OCI-LY7 (cell line): ENCODE results near the gene MYBPC3. TPM values are rescaled to one million over a fixed set of nuclear protein-coding genes. Genes with fewer than 3 reads are reported as not detected.

Source experiments
- BruUV-seq: library from RNA; stranded (reverse); fragments of 400-500 nt; replicated peaks from 2 replicates; lab custom pipeline; 2021; lab: Mats Ljungman, UMichigan
- CTCF ChIA-PET: fragments of 300-600 bp; sonication (Branson Sonifier 250); formaldehyde crosslinking; loops from one replicate; lab custom pipeline; 2022; ENCODE audit warnings: antibody characterized with exemption; ENCODE audit not compliant: unreplicated experiment; lab: Charles Lee
- POLR2A ChIA-PET: fragments of 300-600 bp; sonication (Branson Sonifier 250); formaldehyde crosslinking; loops from one replicate; lab custom pipeline; 2022; ENCODE audit warnings: antibody characterized with exemption; lab: Charles Lee
- DNase-seq: peaks from one replicate; pipeline ENCODE4 v3.0.0-alpha.2; 2015; ENCODE audit warnings: low spot score
- H2AFZ ChIP-seq: fragments of 200-600 bp; sonication (generic), shearing (Covaris generic); 2 replicates; pipeline ENCODE4 v1.6.1; 2014; ENCODE audit warnings: mild to moderate bottlenecking, antibody characterized with exemption, low read length, moderate library complexity
- H3K27ac ChIP-seq: fragments of 200-600 bp; sonication (generic); 2 replicates; pipeline ENCODE4 v1.5.1; 2014; ENCODE audit warnings: mixed run types, low read depth, mild to moderate bottlenecking, moderate library complexity, low read length, inconsistent platforms; ENCODE audit not compliant: poor library complexity, severe bottlenecking
- H3K36me3 ChIP-seq: fragments of 200-600 bp; sonication (generic); 2 replicates; pipeline ENCODE4 v1.6.1; 2014; ENCODE audit warnings: mild to moderate bottlenecking, antibody characterized with exemption, low read length, moderate library complexity, mixed read lengths; ENCODE audit not compliant: insufficient read depth
- H3K4me1 ChIP-seq: fragments of 200-600 bp; sonication (generic); 2 replicates; pipeline ENCODE4 v1.5.1; 2014; ENCODE audit warnings: mild to moderate bottlenecking, low read length; ENCODE audit not compliant: insufficient read depth, poor library complexity, severe bottlenecking
- H3K4me2 ChIP-seq: fragments of 200-600 bp; sonication (generic); 2 replicates; pipeline ENCODE4 v1.6.1; 2014; ENCODE audit warnings: mild to moderate bottlenecking, low read length
- H3K4me3 ChIP-seq: fragments of 200-600 bp; sonication (generic); 2 replicates; pipeline ENCODE4 v1.5.1; 2014; ENCODE audit warnings: mild to moderate bottlenecking, low read depth, low read length; ENCODE audit not compliant: poor library complexity, severe bottlenecking
- H3K79me2 ChIP-seq: fragments of 200-600 bp; sonication (generic); 2 replicates; pipeline ENCODE4 v1.6.1; 2016; ENCODE audit warnings: low read depth, mild to moderate bottlenecking, low read length, moderate library complexity, mixed read lengths; ENCODE audit not compliant: insufficient read depth
- H3K9me2 ChIP-seq: fragments of 200-600 bp; sonication (generic); 2 replicates; pipeline ENCODE4 v1.6.1; 2016; ENCODE audit warnings: mild to moderate bottlenecking, low read length, mixed read lengths; ENCODE audit not compliant: insufficient read depth
- H3K9me3 ChIP-seq: fragments of 200-600 bp; sonication (generic); 2 replicates; pipeline ENCODE4 v1.6.1; 2014; ENCODE audit warnings: mild to moderate bottlenecking, mixed run types, low read length, mixed read lengths
- H4K20me1 ChIP-seq: fragments of 200-600 bp; sonication (generic); 2 replicates; pipeline ENCODE4 v1.6.1; 2014; ENCODE audit warnings: mild to moderate bottlenecking, antibody characterized with exemption, low read length, moderate library complexity, mixed read lengths; ENCODE audit not compliant: insufficient read depth
- CTCF ChIP-seq: fragments of 200-600 bp; sonication (generic); conservative IDR thresholded peaks from 2 replicates; pipeline ENCODE4 v1.5.1; 2014; ENCODE audit warnings: mild to moderate bottlenecking, antibody characterized with exemption, low read length, moderate library complexity, mixed read lengths
- EZH2phosphoT487 ChIP-seq: fragments of 200-600 bp; sonication (generic); IDR thresholded peaks from 2 replicates; pipeline ENCODE4 v1.6.1; 2018; ENCODE audit warnings: low read depth, borderline replicate concordance, mild to moderate bottlenecking, mixed run types, antibody characterized with exemption, low read length, moderate library complexity, mixed read lengths
- intact Hi-C: fragments of 100-400 bp; cut with micrococcal nuclease; formaldehyde crosslinking; loops from one replicate; pipeline ENCODE4 v1.10.0; 2022; ENCODE audit not compliant: unreplicated experiment
- total RNA-seq, 2 experiments: library from RNA; depleted of rRNA in 1 of 2; stranded (reverse); fragments of >200 nt in 1 of 2; shearing (Covaris generic) in 1 of 2; gene quantifications; 2 replicates each; pipeline ENCODE4 v1.2.3, GENCODE V29; 2014 to 2022

Gene MYBPC3
- total RNA-seq, 2 experiments from 2014 or later: 0.25 to 0.29 TPM

DNA sequence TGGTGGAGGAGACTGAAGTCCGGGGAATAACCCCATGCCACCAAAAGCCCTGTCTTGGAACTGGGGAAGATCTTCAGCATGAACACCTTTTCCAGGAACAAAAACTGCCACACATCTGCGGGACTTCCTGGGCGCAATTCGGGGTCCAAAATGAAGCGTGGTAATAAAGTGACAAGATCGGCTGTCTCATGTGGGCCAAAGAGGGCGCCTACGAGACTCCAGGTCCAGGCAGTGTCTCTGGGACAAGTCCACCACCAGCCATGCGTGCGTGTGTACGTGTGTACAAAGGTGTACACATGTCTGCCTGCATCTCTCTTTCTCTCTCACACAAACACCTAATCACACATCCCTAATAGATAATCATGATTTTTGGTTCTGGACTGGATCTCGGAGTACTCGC lies 8.9 kb upstream of the MYBPC3 start:
- 0 out of 2 replicates have a peak, but pooled peaks cover 3% of the 10 kb centered on the region for H3K79me2 ChIP-seq
- CTCF ChIA-PET: no interaction called here
- H3K36me3 ChIP-seq: peaks cover 37% of the 10 kb centered on the region
- intact Hi-C loops: no loop called here
- H4K20me1 ChIP-seq: no peaks in the 10 kb centered on the region
- H3K9me2 ChIP-seq: no peaks in the 10 kb centered on the region
- peaks cover 7% of the 10 kb centered on the region for H3K4me1 ChIP-seq
- no peak overlapping the region for H3K27ac ChIP-seq
- no peaks in the 10 kb centered on the region for H3K9me3 ChIP-seq
- no peak overlapping the region for H3K4me2 ChIP-seq
- no peak for TF ChIP-seq CTCF
- no peak for TF ChIP-seq EZH2phosphoT487
- no TSS peak for BruUV-seq
- no peak for DNase-seq
- no peak overlapping the region for H2AFZ ChIP-seq
- POLR2A ChIA-PET: no interaction called here
- no peak overlapping the region for H3K4me3 ChIP-seq

DNA sequence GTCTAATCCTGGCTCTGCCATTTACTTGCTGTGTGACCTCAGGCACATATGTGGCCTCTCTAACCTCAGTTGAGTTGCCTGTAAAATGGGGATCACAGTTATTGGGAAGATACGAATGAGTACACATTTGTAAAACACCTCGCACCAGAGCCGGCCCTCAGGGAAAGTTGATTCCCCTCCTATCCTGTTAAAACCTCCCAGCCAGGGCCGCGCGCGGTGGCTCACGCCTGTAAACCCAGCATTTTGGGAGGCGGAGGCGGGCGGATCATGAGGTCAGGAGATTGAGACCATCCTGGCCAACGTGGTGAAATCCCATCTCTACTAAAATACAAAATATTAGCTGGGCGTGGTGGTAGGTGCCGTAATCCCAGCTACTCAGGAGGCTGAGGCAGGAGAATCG lies 7.8 kb upstream of the MYBPC3 start:
- POLR2A ChIA-PET: interaction anchor here (0.6 to 0.7 kb wide), 2 partner anchors 127 to 319 kb away, joined by 3 to 6 read pairs; no protein-coding TSS in a partner anchor

More for the DNA sequence above, 7.8 kb upstream of the MYBPC3 start:
- Histone ChIP-seq H3K9me3 (no peaks in the 10 kb centered on the region), H3K4me1 (no peaks in the 10 kb centered on the region), H2AFZ (no peak overlapping the region), H3K4me2 (no peak overlapping the region), H3K36me3 (peaks cover 38% of the 10 kb centered on the region), H3K4me3 (no peak overlapping the region), H3K79me2 (0 out of 2 replicates have a peak, but pooled peaks cover 3% of the 10 kb centered on the region), H3K9me2 (no peaks in the 10 kb centered on the region), H3K27ac (no peak overlapping the region), H4K20me1 (no peaks in the 10 kb centered on the region)
- no TSS peak for BruUV-seq
- CTCF ChIA-PET: no interaction called here
- no peak for DNase-seq
- intact Hi-C loops: no loop called here
- TF ChIP-seq CTCF (no peak), EZH2phosphoT487 (no peak)
